ENCODE measurements around the gene TSPEAR. TPM values are rescaled to one million over a fixed set of nuclear protein-coding genes. Genes with fewer than 3 reads are reported as not detected.

Gene TSPEAR
- total and polyA plus RNA-seq, 2 donors (not counting 1 experiment from before 2014, with no cell fraction given): not detected

- Histone ChIP-seq H3K27me3 (replicated peaks in 1 of 4; ENCODE audit: control extremely low read depth in 1 of 4, control insufficient read depth in 3 of 4, insufficient read depth in 4 of 4, low read length in 3 of 4) (peaks cover 0 to 11% (median 3%) of the 10 kb centered on the region in 4 experiments), H3K9ac (ENCODE audit: low read length) (no peak overlapping the region), H4K20me1 (ENCODE audit: control insufficient read depth, insufficient read depth, low read length, poor library complexity, severe bottlenecking) (no peaks in the 10 kb centered on the region), H3K9me3 (ENCODE audit: control extremely low read depth in 1 of 3, control insufficient read depth in 2 of 3, insufficient read depth in 1 of 3, low read length in 2 of 3) (peaks cover 0 to 4% (median 0%) of the 10 kb centered on the region in 3 donors), H3K4me3 (ENCODE audit: control extremely low read depth in 1 of 5, extremely low read depth in 1 of 5, insufficient read depth in 1 of 5, low read depth in 2 of 5, low read length in 4 of 5) (no peak overlapping the region), H2AFZ (ENCODE audit: insufficient read depth, low read depth, low read length, poor library complexity, severe bottlenecking) (no peak overlapping the region), H3K4me2 (replicated peaks; ENCODE audit: low read depth, low read length, poor library complexity, severe bottlenecking) (no peak overlapping the region), H3K79me2 (ENCODE audit: control insufficient read depth, insufficient read depth, low read length) (no peaks in the 10 kb centered on the region), H3K36me3 (replicated peaks in 1 of 2; ENCODE audit: control extremely low read depth in 1 of 2, control insufficient read depth in 1 of 2, extremely low read depth in 1 of 2, insufficient read depth in 2 of 2, low read length in 1 of 2) (no peaks in the 10 kb centered on the region), H3K27ac (ENCODE audit: low read length in 2 of 2) (no peak overlapping the region), H3K4me1 (ENCODE audit: control insufficient read depth in 2 of 2, insufficient read depth in 2 of 2, low read length in 2 of 2) (no peaks in the 10 kb centered on the region)
- H3K4me1 Mint-ChIP-seq: no peaks in the 10 kb centered on the region
- 65% methylated on average over 7 of the region's 10 CpGs for WGBS (ENCODE audit: insufficient coverage)
- CTCF ChIA-PET: no interaction called here
- POLR2A ChIA-PET: no interaction called here
- peaks cover 38% of the 10 kb centered on the region for H3K27me3 Mint-ChIP-seq
- H3K27ac Mint-ChIP-seq: no peak overlapping the region
- TF ChIP-seq EZH2 (IDR thresholded peaks at IDR 0.05; ENCODE audit: borderline replicate concordance, insufficient read depth, low read depth, low read length, poor library complexity, severe bottlenecking): no peak
- TF ChIP-seq, protein P1, sequence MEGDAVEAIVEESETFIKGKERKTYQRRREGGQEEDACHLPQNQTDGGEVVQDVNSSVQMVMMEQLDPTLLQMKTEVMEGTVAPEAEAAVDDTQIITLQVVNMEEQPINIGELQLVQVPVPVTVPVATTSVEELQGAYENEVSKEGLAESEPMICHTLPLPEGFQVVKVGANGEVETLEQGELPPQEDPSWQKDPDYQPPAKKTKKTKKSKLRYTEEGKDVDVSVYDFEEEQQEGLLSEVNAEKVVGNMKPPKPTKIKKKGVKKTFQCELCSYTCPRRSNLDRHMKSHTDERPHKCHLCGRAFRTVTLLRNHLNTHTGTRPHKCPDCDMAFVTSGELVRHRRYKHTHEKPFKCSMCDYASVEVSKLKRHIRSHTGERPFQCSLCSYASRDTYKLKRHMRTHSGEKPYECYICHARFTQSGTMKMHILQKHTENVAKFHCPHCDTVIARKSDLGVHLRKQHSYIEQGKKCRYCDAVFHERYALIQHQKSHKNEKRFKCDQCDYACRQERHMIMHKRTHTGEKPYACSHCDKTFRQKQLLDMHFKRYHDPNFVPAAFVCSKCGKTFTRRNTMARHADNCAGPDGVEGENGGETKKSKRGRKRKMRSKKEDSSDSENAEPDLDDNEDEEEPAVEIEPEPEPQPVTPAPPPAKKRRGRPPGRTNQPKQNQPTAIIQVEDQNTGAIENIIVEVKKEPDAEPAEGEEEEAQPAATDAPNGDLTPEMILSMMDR (IDR thresholded peaks at IDR 0.05): no peak
- ATAC-seq (ENCODE audit: low read depth) (no peak), DNase-seq (no peak)
- peaks cover 2% of the 10 kb centered on the region for H3K9me3 Mint-ChIP-seq (ENCODE audit: insufficient read depth)
- no peak overlapping the region for H3K4me3 Mint-ChIP-seq
- intact Hi-C loops (cut with micrococcal nuclease): no loop called here
Observed at GRCh38 chr21:44590311-44590721, 121.1 kb downstream of the TSPEAR start.

GRCh38 chr21:44589586-44590305 is 121.6 kb downstream of the TSPEAR start:
- H3K9ac ChIP-seq (ENCODE audit: low read length): no peak overlapping the region
- DNase-seq (no peak), ATAC-seq (ENCODE audit: low read depth) (no peak)
- H3K79me2 ChIP-seq (ENCODE audit: control insufficient read depth, insufficient read depth, low read length): no peaks in the 10 kb centered on the region
- ChIA-PET POLR2A (no interaction called here), CTCF (no interaction called here)
- TF ChIP-seq EZH2 (IDR thresholded peaks at IDR 0.05; ENCODE audit: borderline replicate concordance, insufficient read depth, low read depth, low read length, poor library complexity, severe bottlenecking): no peak
- TF ChIP-seq, protein P1 (IDR thresholded peaks at IDR 0.05): no peak
- H4K20me1 ChIP-seq (ENCODE audit: control insufficient read depth, insufficient read depth, low read length, poor library complexity, severe bottlenecking): no peaks in the 10 kb centered on the region
- Mint-ChIP-seq H3K9me3 (ENCODE audit: insufficient read depth) (peaks cover 2% of the 10 kb centered on the region), H3K4me1 (no peaks in the 10 kb centered on the region), H3K4me3 (no peak overlapping the region), H3K27me3 (peaks cover 43% of the 10 kb centered on the region), H3K27ac (no peak overlapping the region)
- intact Hi-C loops (cut with micrococcal nuclease): no loop called here
- WGBS (ENCODE audit: insufficient coverage): 88% methylated on average over 24 of the region's 24 CpGs
- no peak overlapping the region for H3K4me2 ChIP-seq (replicated peaks; ENCODE audit: low read depth, low read length, poor library complexity, severe bottlenecking)
- peaks cover 0 to 14% (median 3%) of the 10 kb centered on the region in 4 experiments for H3K27me3 ChIP-seq (replicated peaks in 1 of 4; ENCODE audit: control extremely low read depth in 1 of 4, control insufficient read depth in 3 of 4, insufficient read depth in 4 of 4, low read length in 3 of 4)
- no peak overlapping the region for H3K4me3 ChIP-seq (ENCODE audit: control extremely low read depth in 1 of 5, extremely low read depth in 1 of 5, insufficient read depth in 1 of 5, low read depth in 2 of 5, low read length in 4 of 5)
- H3K4me1 ChIP-seq (ENCODE audit: control insufficient read depth in 2 of 2, insufficient read depth in 2 of 2, low read length in 2 of 2): no peaks in the 10 kb centered on the region
- no peak overlapping the region for H3K27ac ChIP-seq (ENCODE audit: low read length in 2 of 2)
- H2AFZ ChIP-seq (ENCODE audit: insufficient read depth, low read depth, low read length, poor library complexity, severe bottlenecking): no peak overlapping the region
- peaks cover 0 to 4% (median 0%) of the 10 kb centered on the region in 3 donors for H3K9me3 ChIP-seq (ENCODE audit: control extremely low read depth in 1 of 3, control insufficient read depth in 2 of 3, insufficient read depth in 1 of 3, low read length in 2 of 3)
- no peaks in the 10 kb centered on the region for H3K36me3 ChIP-seq (replicated peaks in 1 of 2; ENCODE audit: control extremely low read depth in 1 of 2, control insufficient read depth in 1 of 2, extremely low read depth in 1 of 2, insufficient read depth in 2 of 2, low read length in 1 of 2)

Data from B cell (primary cell).